Measurements from ENCODE around the gene PVRIG.
"Not testable (repeated sequence)": the region's sequence is repeated elsewhere in the genome, so short reads cannot be mapped to it uniquely, and the experiment has no call there.

The PVRIG gene

GRCh38 chr7:100217934-100218333 lies 1.8 kb upstream of the PVRIG start:
- peak; percentile 20; the same call in 1 of the 2 replicates for TF ChIP-seq CTCF (IDR thresholded peaks at IDR 0.05; ENCODE audit: low read depth, low read length)
- H3K4me3 ChIP-seq (ENCODE audit: low read depth, low read length), result not testable (repeated sequence)

- no peak overlapping the region for H3K4me3 ChIP-seq (ENCODE audit: low read depth, low read length)
- no peak for TF ChIP-seq CTCF (IDR thresholded peaks at IDR 0.05; ENCODE audit: low read depth, low read length)
Measured at GRCh38 chr7:100219271-100219737, 445 bp upstream of the PVRIG start.

DNA sequence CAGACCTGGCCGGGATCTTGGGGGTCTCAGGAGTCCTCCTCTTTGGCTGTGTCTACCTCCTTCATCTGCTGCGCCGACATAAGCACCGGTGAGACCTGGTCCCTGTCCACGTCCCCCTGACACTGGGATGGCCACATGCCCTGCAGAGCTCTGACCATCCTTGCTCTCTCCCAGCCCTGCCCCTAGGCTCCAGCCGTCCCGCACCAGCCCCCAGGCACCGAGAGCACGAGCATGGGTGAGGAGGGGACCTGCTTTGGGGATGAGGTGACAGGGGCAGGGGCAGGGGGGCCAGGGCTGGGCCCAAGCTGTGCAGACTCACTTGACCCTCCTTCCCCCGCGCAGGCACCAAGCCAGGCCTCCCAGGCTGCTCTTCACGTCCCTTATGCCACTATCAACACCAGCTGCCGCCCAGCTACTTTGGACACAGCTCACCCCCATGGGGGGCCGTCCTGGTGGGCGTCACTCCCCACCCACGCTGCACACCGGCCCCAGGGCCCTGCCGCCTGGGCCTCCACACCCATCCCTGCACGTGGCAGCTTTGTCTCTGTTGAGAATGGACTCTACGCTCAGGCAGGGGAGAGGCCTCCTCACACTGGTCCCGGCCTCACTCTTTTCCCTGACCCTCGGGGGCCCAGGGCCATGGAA lies 959 bp downstream of the PVRIG start:
- no peak overlapping the region for H3K4me3 ChIP-seq (ENCODE audit: low read depth, low read length)
- no peak for TF ChIP-seq CTCF (IDR thresholded peaks at IDR 0.05; ENCODE audit: low read depth, low read length)

DNA sequence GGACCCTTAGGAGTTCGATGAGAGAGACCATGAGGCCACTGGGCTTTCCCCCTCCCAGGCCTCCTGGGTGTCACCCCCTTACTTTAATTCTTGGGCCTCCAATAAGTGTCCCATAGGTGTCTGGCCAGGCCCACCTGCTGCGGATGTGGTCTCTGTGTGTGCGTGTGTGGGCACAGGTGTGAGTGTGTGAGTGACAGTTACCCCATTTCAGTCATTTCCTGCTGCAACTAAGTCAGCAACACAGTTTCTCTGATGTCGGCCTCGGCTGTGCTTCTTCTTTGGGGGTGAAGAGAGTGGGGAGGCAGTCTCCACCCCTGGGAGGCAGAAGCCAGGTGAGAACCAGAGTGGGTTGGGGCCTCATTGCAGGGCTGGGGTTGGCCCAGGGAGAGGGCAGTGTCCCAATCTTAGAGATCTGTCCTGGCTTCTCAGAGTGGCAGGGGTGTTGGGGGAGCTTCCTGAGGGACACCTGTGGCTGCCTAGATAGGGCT lies 1.5 kb downstream of the PVRIG start:
- no peak for TF ChIP-seq CTCF (IDR thresholded peaks at IDR 0.05; ENCODE audit: low read depth, low read length)
- no peak overlapping the region for H3K4me3 ChIP-seq (ENCODE audit: low read depth, low read length)

DNA sequence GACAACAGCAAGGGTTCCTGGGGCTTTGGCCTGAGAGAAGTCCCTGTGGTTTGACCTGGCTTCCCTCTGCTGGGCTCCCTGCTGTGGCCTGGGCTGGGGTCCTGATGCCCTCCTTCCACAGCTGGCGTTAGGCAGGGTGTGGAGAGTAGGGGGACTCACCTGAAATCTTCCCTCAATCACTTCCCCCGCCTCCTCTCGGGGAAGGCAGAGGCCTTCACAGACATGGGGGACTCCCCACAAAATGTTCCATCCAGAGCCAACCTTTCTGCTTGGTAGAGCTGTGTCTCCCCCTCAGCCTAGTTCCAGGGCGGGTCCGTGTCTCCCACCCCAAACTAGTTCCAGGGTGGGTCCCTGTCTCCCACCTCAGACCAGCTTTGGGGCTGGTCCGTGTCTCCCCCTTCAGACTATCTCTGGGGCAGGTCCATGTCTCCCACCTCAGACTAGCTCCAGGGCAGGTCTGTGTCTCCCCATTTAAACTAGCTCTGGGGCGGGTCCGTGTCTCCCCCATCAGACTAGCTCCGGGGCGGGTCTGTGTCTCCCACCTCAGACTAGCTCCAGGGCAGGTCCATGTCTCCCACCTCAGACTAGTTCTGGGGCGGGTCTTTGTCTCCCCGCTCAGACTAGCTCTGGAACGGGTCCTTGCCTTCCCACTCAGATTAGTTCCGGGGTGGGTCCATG lies 2.2 kb downstream of the PVRIG start:
- TF ChIP-seq CTCF (IDR thresholded peaks at IDR 0.05; ENCODE audit: low read depth, low read length), result no peak
- H3K4me3 ChIP-seq (ENCODE audit: low read depth, low read length), result no peak overlapping the region

- H3K4me3 ChIP-seq (ENCODE audit: low read depth, low read length), result no peak overlapping the region
- TF ChIP-seq CTCF (IDR thresholded peaks at IDR 0.05; ENCODE audit: low read depth, low read length), result no peak
Measured at GRCh38 chr7:100222445-100223132, 2.8 kb downstream of the PVRIG start.

DNA sequence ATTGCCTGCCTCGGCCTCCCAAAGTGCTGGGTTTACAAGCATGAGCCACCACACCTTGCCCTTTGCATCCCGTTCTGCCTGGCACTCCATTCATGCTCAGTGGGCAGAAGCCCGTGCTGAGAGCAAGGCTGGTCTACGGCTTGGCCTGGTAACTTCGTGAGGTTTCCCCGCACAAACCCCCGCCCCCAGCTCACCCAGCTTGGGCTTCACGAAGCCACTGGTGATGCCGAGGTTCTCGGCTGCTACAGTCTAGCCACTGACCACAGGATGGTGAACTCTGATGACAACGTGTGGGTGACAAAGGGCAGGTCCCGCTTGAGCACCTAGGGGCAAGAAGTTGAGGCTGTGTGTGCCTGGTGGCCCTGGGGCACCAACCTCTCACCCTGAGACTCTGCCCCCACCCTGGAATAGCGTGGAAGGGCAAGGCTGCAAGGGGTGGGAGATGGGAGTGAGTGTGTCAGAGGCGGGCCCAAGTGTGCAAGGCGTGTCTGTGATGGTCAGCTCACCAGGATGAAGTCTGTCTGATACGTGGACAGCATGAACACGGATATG lies 3.7 kb downstream of the PVRIG start:
- H3K4me3 ChIP-seq (ENCODE audit: low read depth, low read length), result not testable (repeated sequence)

DNA sequence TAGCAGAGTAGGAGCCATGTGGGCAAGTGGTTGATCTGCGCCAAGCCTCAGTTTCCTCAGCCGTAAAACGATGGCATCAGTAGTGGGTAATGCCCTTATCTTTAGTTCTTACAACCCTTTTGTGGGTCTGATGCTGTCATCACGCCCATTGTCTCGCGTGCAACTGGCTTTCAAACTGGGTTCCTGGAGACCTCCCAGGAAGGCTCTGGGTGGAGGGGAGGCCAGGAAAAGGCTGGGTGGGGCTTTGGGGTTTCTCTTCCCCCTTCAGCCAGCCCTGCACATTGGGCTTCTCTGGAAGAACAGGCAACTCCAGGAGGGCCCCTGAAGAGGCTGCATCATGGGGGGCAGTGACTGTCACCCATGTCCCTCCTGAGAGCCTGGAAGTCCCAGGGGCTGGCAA lies 5.1 kb downstream of the PVRIG start:
- not testable (repeated sequence) for H3K4me3 ChIP-seq (ENCODE audit: low read depth, low read length)

- H3K4me3 ChIP-seq (ENCODE audit: low read depth, low read length), result not testable (repeated sequence)
Measured at GRCh38 chr7:100234660-100235317, 15.0 kb downstream of the PVRIG start.

DNA sequence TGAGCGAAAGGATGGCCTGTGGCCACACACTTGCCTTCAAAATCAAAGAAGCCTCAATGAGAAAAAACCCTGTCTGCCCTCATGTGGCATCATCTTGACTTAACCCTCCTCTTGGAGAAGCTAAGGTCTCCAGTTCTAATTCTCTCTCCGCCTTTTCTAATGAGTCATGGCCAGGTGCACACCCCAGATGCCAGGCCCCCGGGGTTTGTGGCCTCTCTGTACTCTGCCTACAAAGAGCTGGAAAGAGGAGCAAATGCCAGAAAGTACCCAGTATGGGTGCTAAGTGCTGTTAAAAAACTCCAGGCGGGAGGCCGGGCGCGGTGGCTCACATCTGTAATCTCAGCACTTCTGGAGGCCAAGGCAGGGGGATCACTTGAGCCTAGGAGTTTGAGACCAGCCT lies 20.2 kb downstream of the PVRIG start:
- H3K4me3 ChIP-seq (ENCODE audit: low read depth, low read length), result not testable (repeated sequence)

GRCh38 chr7:100243385-100243784 lies 23.6 kb downstream of the PVRIG start:
- not testable (repeated sequence) for H3K4me3 ChIP-seq (ENCODE audit: low read depth, low read length)

All from WI38 (cell line).